Measurements from ENCODE around the gene RDH8. TPM values are rescaled to one million over a fixed set of nuclear protein-coding genes. Genes with fewer than 3 reads are reported as not detected.

The RDH8 gene
- total RNA-seq, 1 experiment from 2014 or later = not detected

- Histone ChIP-seq H3K9me3 (no peaks in the 10 kb centered on the region), H3K4me1 (no peaks in the 10 kb centered on the region), H3K27me3 (replicated peaks; ENCODE audit: control insufficient read depth, insufficient read depth, low read length) (no peaks in the 10 kb centered on the region), H3K4me3 (ENCODE audit: low read depth, low read length) (no peak overlapping the region), H3K36me3 (ENCODE audit: control insufficient read depth, insufficient read depth, low read length) (no peaks in the 10 kb centered on the region)
- Mint-ChIP-seq H3K4me1 (ENCODE audit: low read depth, unreplicated experiment) (no peaks in the 10 kb centered on the region), H3K27ac (ENCODE audit: unreplicated experiment) (no peak overlapping the region), H3K4me3 (ENCODE audit: unreplicated experiment) (no peak overlapping the region), H3K9me3 (ENCODE audit: unreplicated experiment) (no peaks in the 10 kb centered on the region), H3K27me3 (ENCODE audit: insufficient read depth, unreplicated experiment) (peaks cover 18% of the 10 kb centered on the region), H3K36me3 (ENCODE audit: insufficient read depth, unreplicated experiment) (no peaks in the 10 kb centered on the region)
- CTCF ChIA-PET = no interaction called here
- no TSS peak for BruUV-seq (replicated peaks)
- no peak for TF ChIP-seq CTCF (IDR thresholded peaks at IDR 0.05; ENCODE audit: insufficient read depth in 1 of 2, low read depth in 1 of 2, low read length in 1 of 2, severe bottlenecking in 1 of 2, unreplicated experiment in 1 of 2)
- POLR2A ChIA-PET = no interaction called here
- DNase-seq = no peak
- intact Hi-C loops (cut with micrococcal nuclease; ENCODE audit: unreplicated experiment) = no loop called here
These were observed 31.6 kb upstream of the RDH8 start for GRCh38 chr19:9981406-9982260.

- Mint-ChIP-seq H3K9me3 (ENCODE audit: unreplicated experiment) (no peaks in the 10 kb centered on the region), H3K4me3 (ENCODE audit: unreplicated experiment) (no peak overlapping the region), H3K27me3 (ENCODE audit: insufficient read depth, unreplicated experiment) (peaks cover 17% of the 10 kb centered on the region), H3K4me1 (ENCODE audit: low read depth, unreplicated experiment) (no peaks in the 10 kb centered on the region), H3K27ac (ENCODE audit: unreplicated experiment) (no peak overlapping the region), H3K36me3 (ENCODE audit: insufficient read depth, unreplicated experiment) (no peaks in the 10 kb centered on the region)
- no TSS peak for BruUV-seq (replicated peaks)
- no peak for DNase-seq
- Histone ChIP-seq H3K4me3 (ENCODE audit: low read depth, low read length) (no peak overlapping the region), H3K4me1 (no peaks in the 10 kb centered on the region), H3K27me3 (replicated peaks; ENCODE audit: control insufficient read depth, insufficient read depth, low read length) (no peaks in the 10 kb centered on the region), H3K9me3 (no peaks in the 10 kb centered on the region), H3K36me3 (ENCODE audit: control insufficient read depth, insufficient read depth, low read length) (no peaks in the 10 kb centered on the region)
- CTCF ChIA-PET = interaction anchor here (1.1 kb wide), 1 partner anchor 13 kb away, joined by 4 read pairs; no protein-coding TSS in a partner anchor
- intact Hi-C loops (cut with micrococcal nuclease; ENCODE audit: unreplicated experiment) = no loop called here
- POLR2A ChIA-PET = no interaction called here
- TF ChIP-seq CTCF (IDR thresholded peaks at IDR 0.05; ENCODE audit: insufficient read depth in 1 of 2, low read depth in 1 of 2, low read length in 1 of 2, severe bottlenecking in 1 of 2, unreplicated experiment in 1 of 2) = no peak
These were observed 26.4 kb upstream of the RDH8 start for GRCh38 chr19:9986787-9987281.

GRCh38 chr19:9989504-9989903 lies 23.8 kb upstream of the RDH8 start:
- H3K36me3 Mint-ChIP-seq (ENCODE audit: insufficient read depth, unreplicated experiment) = no peaks in the 10 kb centered on the region
- peaks cover 3% of the 10 kb centered on the region for H3K27me3 Mint-ChIP-seq (ENCODE audit: insufficient read depth, unreplicated experiment)
- Histone ChIP-seq H3K9me3 (no peaks in the 10 kb centered on the region), H3K4me3 (ENCODE audit: low read depth, low read length) (no peak overlapping the region), H3K27me3 (replicated peaks; ENCODE audit: control insufficient read depth, insufficient read depth, low read length) (no peaks in the 10 kb centered on the region), H3K36me3 (ENCODE audit: control insufficient read depth, insufficient read depth, low read length) (no peaks in the 10 kb centered on the region), H3K4me1 (no peaks in the 10 kb centered on the region)
- H3K9me3 Mint-ChIP-seq (ENCODE audit: unreplicated experiment) = no peaks in the 10 kb centered on the region
- POLR2A ChIA-PET = no interaction called here
- H3K4me3 Mint-ChIP-seq (ENCODE audit: unreplicated experiment) = no peak overlapping the region
- no peak for TF ChIP-seq CTCF (IDR thresholded peaks at IDR 0.05; ENCODE audit: insufficient read depth in 1 of 2, low read depth in 1 of 2, low read length in 1 of 2, severe bottlenecking in 1 of 2, unreplicated experiment in 1 of 2)
- intact Hi-C loops (cut with micrococcal nuclease; ENCODE audit: unreplicated experiment) = no loop called here
- no TSS peak for BruUV-seq (replicated peaks)
- no peak for DNase-seq
- CTCF ChIA-PET = interaction anchor here (1.1 kb wide), 1 partner anchor 11 kb away, joined by 4 read pairs; no protein-coding TSS in a partner anchor
- no peaks in the 10 kb centered on the region for H3K4me1 Mint-ChIP-seq (ENCODE audit: low read depth, unreplicated experiment)
- no peak overlapping the region for H3K27ac Mint-ChIP-seq (ENCODE audit: unreplicated experiment)
